BLaER1 treated with 17β-estradiol and CSF1 and Interleukin-3, amounts not matched to agents 10 nM and 100 nM (cell line): ENCODE data around the gene CALML4.
"Not testable (repeated sequence)": the region's sequence is repeated elsewhere in the genome, so short reads cannot be mapped to it uniquely, and the experiment has no call there.

Source experiments
- H3K27ac ChIP-seq, 11 experiments: shearing (Covaris generic); formaldehyde crosslinking; 2 replicates each; pipeline ENCODE4 v1.8.1; 2022
- H3K27me3 ChIP-seq, 11 experiments: shearing (Covaris generic); formaldehyde crosslinking; 2 replicates each; pipeline ENCODE4 v1.8.1; 2022
- H3K36me3 ChIP-seq, 11 experiments: shearing (Covaris generic); formaldehyde crosslinking; 2 replicates each; pipeline ENCODE4 v1.8.1; 2022
- H3K4me1 ChIP-seq, 10 experiments: shearing (Covaris generic); formaldehyde crosslinking; 2 replicates each; pipeline ENCODE4 v1.8.1; 2022
- H3K4me2 ChIP-seq, 11 experiments: shearing (Covaris generic); formaldehyde crosslinking; 2 replicates each; pipeline ENCODE4 v1.8.1; 2022
- H3K4me3 ChIP-seq, 10 experiments: shearing (Covaris generic); formaldehyde crosslinking; 2 replicates each; pipeline ENCODE4 v1.8.1; 2022
- H3K9ac ChIP-seq, 11 experiments: shearing (Covaris generic); formaldehyde crosslinking; 2 replicates each; pipeline ENCODE4 v1.8.1; 2022
- H3K9me3 ChIP-seq, 11 experiments: shearing (Covaris generic); formaldehyde crosslinking; replicated peaks in 1 of 11; 2 replicates each; pipeline ENCODE4 v1.8.1; 2022
- H4K20me1 ChIP-seq, 11 experiments: shearing (Covaris generic); formaldehyde crosslinking; 2 replicates each; pipeline ENCODE4 v1.8.1; 2022
- Cebpa-rat ChIP-seq, 11 experiments: shearing (Covaris generic); IDR thresholded peaks; 2 replicates each; pipeline ENCODE4 v1.8.1; 2022

CALML4 gene

GRCh38 chr15:68204776-68205557 lies at the start of gene CALML4:
TSS of gene CALML4 (minus strand) at chr15:68205332. CDS start at chr15:68205247, 85 bp downstream.
- H3K9me3 ChIP-seq: no peaks in the 10 kb centered on the region
- H3K36me3 ChIP-seq: peaks cover 0 to 12% (median 0%) of the 10 kb centered on the region in 11 experiments; a peak in 5 of 22 replicates
- peak within 1 kb of the TSS; percentile 55 to 72 (median 60) for H3K4me3 ChIP-seq
- peak within 1 kb of the TSS; percentile 94 to 100 (median 97) for H3K4me2 ChIP-seq
- H3K9ac ChIP-seq: peak within 1 kb of the TSS; percentile 69 to 86 (median 79)
- H4K20me1 ChIP-seq: peaks cover 0 to 29% (median 22%) of the 10 kb centered on the region in 11 experiments; a peak in 16 of 22 replicates
- H3K27me3 ChIP-seq: no peaks in the 10 kb centered on the region
- H3K4me1 ChIP-seq: peaks cover 96 to 100% (median 100%) of the 10 kb centered on the region in 10 experiments
- peak within 1 kb of the TSS; percentile 79 to 91 (median 87) for H3K27ac ChIP-seq
- TF ChIP-seq Cebpa-rat (IDR thresholded peaks at IDR 0.05): no peak

- no peaks in the 10 kb centered on the region for H3K27me3 ChIP-seq
- H3K4me2 ChIP-seq: no peak overlapping the region
- H3K27ac ChIP-seq: no peak overlapping the region
- TF ChIP-seq Cebpa-rat (IDR thresholded peaks at IDR 0.05): no peak
- no peak overlapping the region for H3K9ac ChIP-seq
- H3K4me1 ChIP-seq: peaks cover 13 to 59% (median 37%) of the 10 kb centered on the region in 10 experiments
- H3K36me3 ChIP-seq: no peaks in the 10 kb centered on the region
- no peak overlapping the region for H3K4me3 ChIP-seq
- H4K20me1 ChIP-seq: no peaks in the 10 kb centered on the region
- no peaks in the 10 kb centered on the region for H3K9me3 ChIP-seq
Measured at GRCh38 chr15:68252925-68253534, 47.9 kb upstream of the CALML4 start.

- 0 out of 22 replicates have a peak overlapping the region, but pooled peaks of 1 of the 11 experiments have one; percentile 7 for H3K9ac ChIP-seq
- H3K27me3 ChIP-seq: no peaks in the 10 kb centered on the region
- H3K4me2 ChIP-seq: peak overlapping the region in 7 of 11 experiments; percentile 28 to 91 (median 51); a peak in 12 of 22 replicates
- no peaks in the 10 kb centered on the region for H4K20me1 ChIP-seq
- peak overlapping the region in 4 of 11 experiments; percentile 38 to 66 (median 52); a peak in 6 of 22 replicates for H3K27ac ChIP-seq
- H3K4me3 ChIP-seq: peak overlapping the region in 2 of 10 experiments; percentile 28 to 31; a peak in 2 of 20 replicates
- TF ChIP-seq Cebpa-rat (IDR thresholded peaks at IDR 0.05): no peak
- peaks cover 10 to 21% (median 16%) of the 10 kb centered on the region in 11 experiments for H3K9me3 ChIP-seq
- peaks cover 0 to 42% (median 12%) of the 10 kb centered on the region in 10 experiments; a peak in 14 of 20 replicates for H3K4me1 ChIP-seq
- H3K36me3 ChIP-seq: peaks cover 0 to 4% (median 0%) of the 10 kb centered on the region in 11 experiments; a peak in 2 of 22 replicates
Measured at GRCh38 chr15:68249058-68249713, 44.1 kb upstream of the CALML4 start.

GRCh38 chr15:68244235-68244634 lies 39.1 kb upstream of the CALML4 start:
- no peak for TF ChIP-seq Cebpa-rat (IDR thresholded peaks at IDR 0.05)
- peaks cover 31 to 52% (median 45%) of the 10 kb centered on the region in 11 experiments for H3K9me3 ChIP-seq
- no peak overlapping the region for H3K4me2 ChIP-seq

GRCh38 chr15:68241088-68241935 lies 36.2 kb upstream of the CALML4 start:
- H3K4me3 ChIP-seq: no peak overlapping the region
- no peak overlapping the region for H3K9ac ChIP-seq
- no peak for TF ChIP-seq Cebpa-rat (IDR thresholded peaks at IDR 0.05)
- no peak overlapping the region for H3K4me2 ChIP-seq
- no peaks in the 10 kb centered on the region for H3K27me3 ChIP-seq
- H3K4me1 ChIP-seq: peaks cover 10 to 24% (median 15%) of the 10 kb centered on the region in 10 experiments; a peak in 16 of 20 replicates
- H3K36me3 ChIP-seq: peaks cover 0 to 6% (median 0%) of the 10 kb centered on the region in 11 experiments; a peak in 2 of 22 replicates
- H3K27ac ChIP-seq: no peak overlapping the region
- H4K20me1 ChIP-seq: no peaks in the 10 kb centered on the region
- H3K9me3 ChIP-seq: peaks cover 31 to 46% (median 42%) of the 10 kb centered on the region in 11 experiments

More at GRCh38 chr15:68244235-68244634, 39.1 kb upstream of the CALML4 start:
- no peaks in the 10 kb centered on the region for H4K20me1 ChIP-seq
- no peak overlapping the region for H3K4me3 ChIP-seq
- H3K27me3 ChIP-seq: no peaks in the 10 kb centered on the region
- H3K4me1 ChIP-seq: peaks cover 0 to 19% (median 11%) of the 10 kb centered on the region in 10 experiments; a peak in 14 of 20 replicates
- H3K36me3 ChIP-seq: peaks cover 0 to 6% (median 0%) of the 10 kb centered on the region in 11 experiments; a peak in 2 of 22 replicates
- H3K9ac ChIP-seq: no peak overlapping the region
- no peak overlapping the region for H3K27ac ChIP-seq

GRCh38 chr15:68239025-68239424 lies 33.9 kb upstream of the CALML4 start:
- TF ChIP-seq Cebpa-rat (IDR thresholded peaks at IDR 0.05): no peak
- no peaks in the 10 kb centered on the region for H4K20me1 ChIP-seq
- H3K36me3 ChIP-seq: peaks cover 0 to 3% (median 0%) of the 10 kb centered on the region in 11 experiments; a peak in 2 of 22 replicates
- no peak overlapping the region for H3K27ac ChIP-seq
- H3K9ac ChIP-seq: no peak overlapping the region
- H3K4me3 ChIP-seq: no peak overlapping the region
- H3K9me3 ChIP-seq: peaks cover 19 to 34% (median 29%) of the 10 kb centered on the region in 11 experiments
- H3K27me3 ChIP-seq: no peaks in the 10 kb centered on the region
- H3K4me1 ChIP-seq: peaks cover 13 to 26% (median 18%) of the 10 kb centered on the region in 10 experiments
- H3K4me2 ChIP-seq: peak overlapping the region in 1 of 11 experiments; percentile 48; a peak in 2 of 22 replicates

GRCh38 chr15:68235022-68235421 lies 29.9 kb upstream of the CALML4 start:
- TF ChIP-seq Cebpa-rat (IDR thresholded peaks at IDR 0.05): no peak
- no peaks in the 10 kb centered on the region; a peak in 1 of 22 replicates for H4K20me1 ChIP-seq
- H3K27ac ChIP-seq: no peak overlapping the region
- no peak overlapping the region for H3K4me2 ChIP-seq
- peaks cover 46 to 64% (median 56%) of the 10 kb centered on the region in 10 experiments for H3K4me1 ChIP-seq
- H3K27me3 ChIP-seq: no peaks in the 10 kb centered on the region
- no peaks in the 10 kb centered on the region for H3K36me3 ChIP-seq
- H3K9ac ChIP-seq: no peak overlapping the region
- peaks cover 0 to 6% (median 0%) of the 10 kb centered on the region in 11 experiments; a peak in 5 of 22 replicates for H3K9me3 ChIP-seq
- no peak overlapping the region for H3K4me3 ChIP-seq

GRCh38 chr15:68234520-68234919 lies 29.4 kb upstream of the CALML4 start:
- not testable (repeated sequence) for H3K9ac ChIP-seq, H3K36me3 ChIP-seq, H4K20me1 ChIP-seq, H3K9me3 ChIP-seq, H3K4me3 ChIP-seq, H3K27me3 ChIP-seq
- peak overlapping the region in 2 of 11 experiments; percentile 59 to 76; a peak in 4 of 22 replicates for H3K4me2 ChIP-seq
- peaks cover 49 to 66% (median 59%) of the 10 kb centered on the region in 10 experiments for H3K4me1 ChIP-seq
- H3K27ac ChIP-seq: peak overlapping the region in 1 of 11 experiments; percentile 61; a peak in 2 of 22 replicates
